B cell (primary cell): ENCODE results near the gene CD40. TPM values are rescaled to one million over a fixed set of nuclear protein-coding genes. Genes with fewer than 3 reads are reported as not detected.

Experiments
- ATAC-seq: fragments of 200-7000 bp; cut with Tn5 transposase; one replicate; pipeline ENCODE4 v1.10.0; 2021; ENCODE audit warnings: low read depth, mild to moderate bottlenecking, moderate number of reproducible peaks, moderate library complexity
- CTCF ChIA-PET: fragments of 350-600 bp; sonication (Branson Sonifier 250); formaldehyde crosslinking; loops from one replicate; lab custom pipeline; 2021; ENCODE audit warnings: antibody characterized with exemption, inconsistent platforms; lab: Charles Lee
- POLR2A ChIA-PET: fragments of 350-600 bp; sonication (Branson Sonifier 250); formaldehyde crosslinking; loops from one replicate; lab custom pipeline; 2021; ENCODE audit warnings: antibody characterized with exemption; lab: Charles Lee
- DNase-seq: peaks from one replicate; pipeline ENCODE4 v3.0.0; 2013
- H2AFZ ChIP-seq: 2 replicates; pipeline ENCODE4 v1.6.1; 2012; ENCODE audit warnings: mild to moderate bottlenecking, low read depth, low read length; ENCODE audit not compliant: insufficient read depth, poor library complexity, severe bottlenecking
- H3K27ac ChIP-seq, 2 donors: 1 replicate in 1 of 2; 2 replicates in 1 of 2; pipeline ENCODE4 v1.5.1; 2012 to 2013; ENCODE audit warnings: low read length in 2 of 2, mild to moderate bottlenecking in 2 of 2, moderate library complexity in 1 of 2
- H3K27me3 ChIP-seq, 4 experiments: fragments of 200-600 bp in 1 of 4; sonication (generic) in 1 of 4; replicated peaks in 1 of 4; 1 replicate in 2 of 4; 2 replicates in 2 of 4; pipeline versions ENCODE4 v1.6.1 to v1.7.0; 2013 to 2016; ENCODE audit warnings: low read length in 3 of 4, mild to moderate bottlenecking in 2 of 4, mixed read lengths in 1 of 4, moderate library complexity in 1 of 4; ENCODE audit not compliant: insufficient read depth in 4 of 4, control insufficient read depth in 3 of 4; ENCODE audit errors: control extremely low read depth in 1 of 4
- H3K36me3 ChIP-seq, 2 experiments: replicated peaks in 1 of 2; 1 replicate in 1 of 2; 2 replicates in 1 of 2; pipeline versions ENCODE4 v1.6.1 to v1.7.1; 2013; ENCODE audit warnings: low read length in 1 of 2; ENCODE audit not compliant: insufficient read depth in 2 of 2, control insufficient read depth in 1 of 2; ENCODE audit errors: control extremely low read depth in 1 of 2, extremely low read depth in 1 of 2
- H3K4me1 ChIP-seq, 2 donors: fragments of 200-600 bp in 1 of 2; sonication (generic) in 1 of 2; 1 replicate in 1 of 2; 2 replicates in 1 of 2; pipeline versions ENCODE4 v1.5.1 to v1.6.1; 2013 to 2017; ENCODE audit warnings: low read length in 2 of 2; ENCODE audit not compliant: control insufficient read depth in 2 of 2, insufficient read depth in 2 of 2
- H3K4me2 ChIP-seq: replicated peaks from 2 replicates; pipeline ENCODE3; 2012; ENCODE audit warnings: mild to moderate bottlenecking, low read depth, low read length; ENCODE audit not compliant: poor library complexity, severe bottlenecking
- H3K4me3 ChIP-seq, 5 experiments: fragments of 200-600 bp in 1 of 5; sonication (generic) in 1 of 5; 1 replicate in 3 of 5; 2 replicates in 2 of 5; pipeline versions ENCODE4 v1.5.1 to v1.7.0; 2011 to 2016; ENCODE audit warnings: low read length in 4 of 5, mild to moderate bottlenecking in 4 of 5, low read depth in 2 of 5, control low read depth in 1 of 5, moderate library complexity in 1 of 5; ENCODE audit not compliant: insufficient read depth in 1 of 5; ENCODE audit errors: control extremely low read depth in 1 of 5, extremely low read depth in 1 of 5
- H3K79me2 ChIP-seq: fragments of 200-600 bp; sonication (generic); one replicate; pipeline ENCODE4 v1.6.0; 2016; ENCODE audit warnings: low read length; ENCODE audit not compliant: control insufficient read depth, insufficient read depth
- H3K9ac ChIP-seq: fragments of 200-600 bp; sonication (generic); 2 replicates; pipeline ENCODE4 v1.6.1; 2017; ENCODE audit warnings: mild to moderate bottlenecking, low read length, moderate library complexity
- H3K9me3 ChIP-seq, 3 donors: one replicate each; pipeline versions ENCODE4 v1.6.1 to v1.7.1; 2013; ENCODE audit warnings: low read length in 2 of 3; ENCODE audit not compliant: control insufficient read depth in 2 of 3, insufficient read depth in 1 of 3; ENCODE audit errors: control extremely low read depth in 1 of 3
- H4K20me1 ChIP-seq: 2 replicates; pipeline ENCODE4 v1.6.0; 2012; ENCODE audit warnings: mild to moderate bottlenecking, low read length; ENCODE audit not compliant: insufficient read depth, control insufficient read depth, poor library complexity, severe bottlenecking
- H3K27ac Mint-ChIP-seq: one replicate; pipeline ENCODE4 v1.8.0; 2021; ENCODE audit warnings: mixed read lengths
- H3K27me3 Mint-ChIP-seq: one replicate; pipeline ENCODE4 v1.8.0; 2021; ENCODE audit warnings: mixed read lengths
- H3K4me1 Mint-ChIP-seq: one replicate; pipeline ENCODE4 v1.8.0; 2021; ENCODE audit warnings: mixed read lengths
- H3K4me3 Mint-ChIP-seq: one replicate; pipeline ENCODE4 v1.8.0; 2021; ENCODE audit warnings: mixed read lengths
- H3K9me3 Mint-ChIP-seq: one replicate; pipeline ENCODE4 v1.8.0; 2022; ENCODE audit warnings: mixed read lengths; ENCODE audit not compliant: insufficient read depth
- EZH2 ChIP-seq: IDR thresholded peaks from 2 replicates; pipeline ENCODE4 v1.6.1; 2012; ENCODE audit warnings: borderline replicate concordance, low read depth, mild to moderate bottlenecking, moderate library complexity, low read length; ENCODE audit not compliant: insufficient read depth, poor library complexity, severe bottlenecking
- WGBS: methylation state at CpG from one replicate; pipeline ENCODE4 v1.1.5; 2013; ENCODE audit warnings: missing lambda C conversion rate; ENCODE audit not compliant: insufficient coverage; 5-methylcytosine and 5-hydroxymethylcytosine counted together
- intact Hi-C: fragments of 100-400 bp; cut with micrococcal nuclease; formaldehyde crosslinking; loops from one replicate; pipeline ENCODE4 v1.10.0; 2022
- polyA plus RNA-seq: library from polyadenylated mRNA; depleted of rRNA; stranded (reverse); fragments of >200 nt; gene quantifications from 2 replicates; pipeline ENCODE4 v1.2.3, GENCODE V29; 2012
- total RNA-seq, 2 donors: library from RNA; stranded (reverse); fragments of 120-200 nt in 1 of 2; gene quantifications; 1 replicate in 1 of 2; 2 replicates in 1 of 2; pipeline versions ENCODE4 v1.2.3 to v1.2.4, GENCODE V29; 2013 to 2022
- TF ChIP-seq, protein P1 (sequence below): fragments of 200-600 bp; IDR thresholded peaks from one replicate; pipeline ENCODE4 v1.8.0; 2022; ENCODE audit warnings: antibody characterized with exemption, mild to moderate bottlenecking

Gene CD40
- total and polyA plus RNA-seq, 2 donors (not counting 1 experiment from before 2014, with no cell fraction given) = 210 to 215 TPM

- intact Hi-C loops = no loop called here
- peaks cover 44% of the 10 kb centered on the region for H3K27me3 Mint-ChIP-seq
- CTCF ChIA-PET = interaction anchor here (1.0 to 1.5 kb wide), 3 partner anchors 13 to 18 kb away, joined by 3 to 4 read pairs (median 3); no protein-coding TSS in a partner anchor
These were observed 39.0 kb downstream of the CD40 start for GRCh38 chr20:46157076-46157592.

DNA sequence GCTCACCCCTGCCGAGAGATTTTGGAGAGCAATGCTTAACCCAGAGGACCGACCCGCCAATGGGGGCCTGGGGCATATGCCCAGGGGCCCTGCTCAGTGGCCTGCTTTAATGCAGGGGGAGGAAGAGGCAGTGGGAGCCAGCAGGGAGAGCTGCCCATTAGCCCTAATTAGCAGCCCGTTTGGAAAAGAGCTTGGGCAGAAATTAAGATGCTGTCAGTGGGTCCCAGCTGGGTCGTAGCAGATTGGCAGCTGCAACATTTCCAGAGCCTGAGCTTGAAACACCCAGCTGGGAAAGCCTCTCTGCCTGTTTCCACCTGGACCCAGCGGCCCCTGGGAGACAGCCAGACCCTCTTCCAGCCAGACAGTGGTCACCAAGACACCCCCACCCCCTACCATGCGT lies 39.5 kb downstream of the CD40 start:
- 74% methylated on average over 7 of the region's 7 CpGs for WGBS
- no peaks in the 10 kb centered on the region for H3K4me1 Mint-ChIP-seq
- H3K9me3 Mint-ChIP-seq = no peaks in the 10 kb centered on the region
- no peak for TF ChIP-seq EZH2
- TF ChIP-seq, protein P1, sequence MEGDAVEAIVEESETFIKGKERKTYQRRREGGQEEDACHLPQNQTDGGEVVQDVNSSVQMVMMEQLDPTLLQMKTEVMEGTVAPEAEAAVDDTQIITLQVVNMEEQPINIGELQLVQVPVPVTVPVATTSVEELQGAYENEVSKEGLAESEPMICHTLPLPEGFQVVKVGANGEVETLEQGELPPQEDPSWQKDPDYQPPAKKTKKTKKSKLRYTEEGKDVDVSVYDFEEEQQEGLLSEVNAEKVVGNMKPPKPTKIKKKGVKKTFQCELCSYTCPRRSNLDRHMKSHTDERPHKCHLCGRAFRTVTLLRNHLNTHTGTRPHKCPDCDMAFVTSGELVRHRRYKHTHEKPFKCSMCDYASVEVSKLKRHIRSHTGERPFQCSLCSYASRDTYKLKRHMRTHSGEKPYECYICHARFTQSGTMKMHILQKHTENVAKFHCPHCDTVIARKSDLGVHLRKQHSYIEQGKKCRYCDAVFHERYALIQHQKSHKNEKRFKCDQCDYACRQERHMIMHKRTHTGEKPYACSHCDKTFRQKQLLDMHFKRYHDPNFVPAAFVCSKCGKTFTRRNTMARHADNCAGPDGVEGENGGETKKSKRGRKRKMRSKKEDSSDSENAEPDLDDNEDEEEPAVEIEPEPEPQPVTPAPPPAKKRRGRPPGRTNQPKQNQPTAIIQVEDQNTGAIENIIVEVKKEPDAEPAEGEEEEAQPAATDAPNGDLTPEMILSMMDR = no peak
- intact Hi-C loops = no loop called here
- no peak overlapping the region for H2AFZ ChIP-seq
- no peaks in the 10 kb centered on the region for H3K79me2 ChIP-seq
- H3K27me3 Mint-ChIP-seq = peaks cover 49% of the 10 kb centered on the region
- ATAC-seq = no peak
- no peaks in the 10 kb centered on the region for H3K36me3 ChIP-seq
- H3K27ac Mint-ChIP-seq = no peak overlapping the region
- no peak overlapping the region for H3K27ac ChIP-seq
- CTCF ChIA-PET = interaction anchor here (1.0 to 1.5 kb wide), 4 partner anchors 10 to 18 kb away, joined by 3 to 4 read pairs (median 3); no protein-coding TSS in a partner anchor
- H3K27me3 ChIP-seq = peaks cover 0 to 13% (median 0%) of the 10 kb centered on the region in 4 experiments
- H3K4me2 ChIP-seq = no peak overlapping the region
- H3K9me3 ChIP-seq = no peaks in the 10 kb centered on the region
- no peak overlapping the region for H3K9ac ChIP-seq
- no peak overlapping the region for H3K4me3 ChIP-seq
- DNase-seq = no peak
- H3K4me1 ChIP-seq = no peaks in the 10 kb centered on the region
- H3K4me3 Mint-ChIP-seq = no peak overlapping the region
- no peaks in the 10 kb centered on the region for H4K20me1 ChIP-seq
- POLR2A ChIA-PET = interaction anchor here (0.6 kb wide), 1 partner anchor 228 kb away, joined by 3 read pairs; no protein-coding TSS in a partner anchor

More at GRCh38 chr20:46157076-46157592, 39.0 kb downstream of the CD40 start:
- ATAC-seq (no peak), DNase-seq (no peak)
- H3K4me2 ChIP-seq = no peak overlapping the region
- H3K9me3 ChIP-seq = no peaks in the 10 kb centered on the region
- POLR2A ChIA-PET = interaction anchor here (0.6 kb wide), 1 partner anchor 227 kb away, joined by 3 read pairs; no protein-coding TSS in a partner anchor
- Mint-ChIP-seq H3K27ac (no peak overlapping the region), H3K4me3 (no peak overlapping the region), H3K4me1 (no peaks in the 10 kb centered on the region), H3K9me3 (no peaks in the 10 kb centered on the region)
- H2AFZ ChIP-seq = no peak overlapping the region
- H4K20me1 ChIP-seq = no peaks in the 10 kb centered on the region
- no peaks in the 10 kb centered on the region for H3K4me1 ChIP-seq
- H3K79me2 ChIP-seq = no peaks in the 10 kb centered on the region
- 79% methylated on average over 2 of the region's 6 CpGs for WGBS
- no peak overlapping the region for H3K27ac ChIP-seq
- TF ChIP-seq, protein P1 = no peak
- no peak for TF ChIP-seq EZH2
- H3K36me3 ChIP-seq = no peaks in the 10 kb centered on the region
- no peak overlapping the region for H3K9ac ChIP-seq
- H3K4me3 ChIP-seq = no peak overlapping the region
- peaks cover 0 to 10% (median 0%) of the 10 kb centered on the region in 4 experiments for H3K27me3 ChIP-seq
